Measurements from ENCODE around the gene ZC3H18. TPM values are rescaled to one million over a fixed set of nuclear protein-coding genes. Genes with fewer than 3 reads are reported as not detected.
A peak's percentile ranks its signal among the peaks of the same experiment; 100 is the strongest.

Gene ZC3H18
- total RNA-seq, 3 donors from 2014 or later, result 12.5 to 14.9 (median 13.3) TPM

DNA sequence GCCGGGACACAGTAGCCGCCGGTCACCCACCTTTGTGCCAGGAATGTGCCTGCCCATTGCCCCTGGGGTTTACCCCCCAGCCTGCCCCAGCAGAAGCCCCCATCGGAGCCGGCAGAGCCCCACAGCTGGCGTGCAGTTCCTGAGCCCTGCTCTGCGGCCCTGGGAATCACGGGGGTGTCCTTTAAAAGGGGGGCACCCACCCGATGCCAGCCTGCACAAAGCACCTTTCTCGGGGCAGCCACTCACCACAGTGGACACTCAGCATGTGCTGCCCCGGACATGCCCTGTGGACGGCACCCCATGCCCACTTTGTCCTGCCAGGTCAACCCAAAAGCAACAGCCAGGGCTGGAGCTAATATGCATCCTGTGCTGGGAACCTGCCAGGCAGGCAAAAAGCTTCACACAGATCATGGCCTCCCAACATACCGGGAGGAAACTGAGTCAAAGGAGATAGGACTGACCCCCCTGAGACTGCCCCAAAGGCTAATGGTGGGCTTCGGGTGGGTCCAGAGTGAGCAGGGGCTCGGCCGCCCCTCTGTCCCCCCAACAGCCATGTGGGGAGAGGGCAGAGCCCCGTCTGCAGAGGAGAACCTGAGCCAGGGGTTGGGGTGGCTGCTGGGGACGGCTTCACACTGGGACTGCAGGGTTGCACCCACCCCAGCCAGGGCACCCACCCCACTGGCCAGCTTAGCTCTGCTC is 45.8 kb upstream of the ZC3H18 start:
- Histone ChIP-seq H3K27ac (no peak overlapping the region), H3K36me3 (no peaks in the 10 kb centered on the region), H3K9me3 (no peaks in the 10 kb centered on the region), H3K4me3 (no peak overlapping the region), H3K27me3 (no peaks in the 10 kb centered on the region), H3K4me1 (peaks cover 7 to 10% of the 10 kb centered on the region in 2 donors)
- intact Hi-C loops (cut with DNase I; ENCODE audit: low total_unique reads), result no loop called here
- TF ChIP-seq, protein P1, sequence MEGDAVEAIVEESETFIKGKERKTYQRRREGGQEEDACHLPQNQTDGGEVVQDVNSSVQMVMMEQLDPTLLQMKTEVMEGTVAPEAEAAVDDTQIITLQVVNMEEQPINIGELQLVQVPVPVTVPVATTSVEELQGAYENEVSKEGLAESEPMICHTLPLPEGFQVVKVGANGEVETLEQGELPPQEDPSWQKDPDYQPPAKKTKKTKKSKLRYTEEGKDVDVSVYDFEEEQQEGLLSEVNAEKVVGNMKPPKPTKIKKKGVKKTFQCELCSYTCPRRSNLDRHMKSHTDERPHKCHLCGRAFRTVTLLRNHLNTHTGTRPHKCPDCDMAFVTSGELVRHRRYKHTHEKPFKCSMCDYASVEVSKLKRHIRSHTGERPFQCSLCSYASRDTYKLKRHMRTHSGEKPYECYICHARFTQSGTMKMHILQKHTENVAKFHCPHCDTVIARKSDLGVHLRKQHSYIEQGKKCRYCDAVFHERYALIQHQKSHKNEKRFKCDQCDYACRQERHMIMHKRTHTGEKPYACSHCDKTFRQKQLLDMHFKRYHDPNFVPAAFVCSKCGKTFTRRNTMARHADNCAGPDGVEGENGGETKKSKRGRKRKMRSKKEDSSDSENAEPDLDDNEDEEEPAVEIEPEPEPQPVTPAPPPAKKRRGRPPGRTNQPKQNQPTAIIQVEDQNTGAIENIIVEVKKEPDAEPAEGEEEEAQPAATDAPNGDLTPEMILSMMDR (IDR thresholded peaks at IDR 0.05), result no peak
- TF ChIP-seq POLR2A (IDR thresholded peaks at IDR 0.05) (no peak), POLR2AphosphoS5 (IDR thresholded peaks at IDR 0.05) (no peak)
- no peak for DNase-seq (ENCODE audit: low spot score in 2 of 2)

DNA sequence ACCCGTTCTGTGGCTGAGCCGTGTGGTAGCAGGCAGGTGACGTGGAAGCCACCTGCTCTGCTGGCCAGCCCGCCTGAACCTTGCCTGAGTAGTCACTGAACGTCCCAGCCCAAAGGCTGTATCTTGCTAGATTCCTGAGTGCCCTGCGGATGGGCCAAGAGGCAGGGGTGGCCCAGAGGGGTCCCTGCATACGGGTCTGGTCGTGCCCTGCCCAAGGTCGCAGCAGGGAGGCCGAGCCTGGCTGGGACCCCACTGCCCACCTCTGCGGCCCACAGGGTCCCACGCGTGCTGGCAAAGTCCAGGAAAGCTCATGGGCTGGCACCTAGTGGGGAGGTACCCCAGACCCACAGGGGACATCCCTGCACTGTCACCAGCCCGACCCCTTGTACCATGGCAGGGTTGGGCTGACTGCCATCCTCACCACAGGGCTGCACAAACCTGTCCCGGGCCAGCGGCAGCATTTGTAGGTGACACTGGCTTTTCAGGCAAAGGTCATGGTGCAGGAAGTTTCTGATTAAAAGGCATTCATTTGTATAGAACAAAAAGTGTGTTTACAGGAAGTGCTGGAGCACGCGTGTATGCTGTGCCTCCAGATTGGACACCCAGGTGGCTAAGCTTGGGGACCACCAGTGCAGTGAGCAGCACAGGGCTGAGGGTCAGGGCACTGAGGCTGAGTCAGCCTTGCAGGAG is 45.1 kb upstream of the ZC3H18 start:
- Histone ChIP-seq H3K4me3 (no peak overlapping the region), H3K27me3 (no peaks in the 10 kb centered on the region), H3K4me1 (peaks cover 7 to 10% of the 10 kb centered on the region in 2 donors), H3K27ac (peak overlapping the region in 1 of 2 donors; percentile 63), H3K36me3 (no peaks in the 10 kb centered on the region), H3K9me3 (no peaks in the 10 kb centered on the region)
- no peak for TF ChIP-seq POLR2AphosphoS5 (IDR thresholded peaks at IDR 0.05)
- TF ChIP-seq, protein P1 (IDR thresholded peaks at IDR 0.05), result no peak
- TF ChIP-seq POLR2A (IDR thresholded peaks at IDR 0.05), result no peak
- intact Hi-C loops (cut with DNase I; ENCODE audit: low total_unique reads), result no loop called here
- DNase-seq (ENCODE audit: low spot score in 2 of 2), result no peak

DNA sequence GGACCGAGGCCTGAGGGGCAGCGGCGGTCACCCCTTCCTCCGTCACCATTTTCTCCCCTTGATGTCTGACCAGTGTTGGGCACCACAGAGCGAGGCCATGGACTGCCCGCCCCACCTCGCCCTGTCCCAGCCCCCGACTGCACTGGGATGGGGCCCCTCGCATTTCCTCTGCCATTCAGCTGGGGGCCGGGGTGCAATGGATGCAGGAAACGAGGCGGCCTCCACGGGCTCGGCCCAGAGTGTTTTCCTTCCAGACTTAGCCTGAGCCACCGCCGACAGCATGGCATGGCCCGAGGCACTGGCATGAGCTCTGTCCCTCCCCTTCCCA is 44.6 kb upstream of the ZC3H18 start:
- TF ChIP-seq, protein P1 (IDR thresholded peaks at IDR 0.05), result no peak
- TF ChIP-seq POLR2AphosphoS5 (IDR thresholded peaks at IDR 0.05) (no peak), POLR2A (IDR thresholded peaks at IDR 0.05) (no peak)
- intact Hi-C loops (cut with DNase I; ENCODE audit: low total_unique reads), result no loop called here
- H3K4me3 ChIP-seq, result no peak overlapping the region
- no peaks in the 10 kb centered on the region for H3K36me3 ChIP-seq
- no peak for DNase-seq (ENCODE audit: low spot score in 2 of 2)
- peaks cover 7 to 10% of the 10 kb centered on the region in 2 donors for H3K4me1 ChIP-seq
- no peaks in the 10 kb centered on the region for H3K9me3 ChIP-seq
- peak overlapping the region in 1 of 2 donors; percentile 63 for H3K27ac ChIP-seq
- H3K27me3 ChIP-seq, result no peaks in the 10 kb centered on the region

DNA sequence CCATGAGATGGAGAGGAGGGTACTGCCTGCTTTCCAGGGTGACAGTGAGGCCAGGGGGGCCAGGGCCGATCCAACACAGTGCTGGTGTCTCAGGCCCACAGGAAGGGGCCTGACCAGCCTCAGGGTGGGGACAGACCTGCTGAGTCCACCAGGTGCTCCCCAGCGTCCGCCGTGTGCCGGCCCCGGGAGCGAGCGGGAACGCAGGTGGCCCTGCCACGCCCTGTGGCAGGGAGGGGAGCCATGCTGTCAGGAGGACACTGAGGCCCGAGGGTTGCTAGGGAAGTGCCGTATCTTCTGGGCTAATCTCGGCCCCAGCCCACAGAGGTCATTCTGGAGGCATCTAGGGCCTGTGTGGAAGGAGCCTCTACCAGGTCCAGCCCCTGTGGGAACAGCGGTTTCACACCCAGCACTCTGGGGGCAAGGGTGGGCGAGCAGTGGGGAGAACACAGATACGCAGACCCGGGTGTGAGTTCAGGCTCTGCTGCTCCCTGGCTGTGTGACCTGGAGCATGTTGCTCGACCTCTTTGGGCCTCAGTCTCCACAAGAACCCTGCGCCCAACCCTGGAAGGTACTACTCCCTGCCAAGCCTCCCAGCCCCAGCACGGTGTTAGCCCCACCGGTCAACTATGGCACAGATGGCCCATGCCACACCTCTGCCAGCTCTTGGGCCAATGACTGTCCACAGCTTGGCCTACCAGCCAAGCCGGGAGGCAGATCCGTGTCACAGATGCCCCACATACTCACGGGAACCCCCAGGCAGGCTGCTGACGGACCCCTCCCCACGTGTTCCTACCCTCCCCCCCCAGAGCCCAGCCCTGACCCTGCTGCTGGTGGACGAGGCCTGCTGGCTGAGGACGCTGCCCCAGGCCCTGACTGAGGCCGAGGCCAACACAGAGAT is 43.9 kb upstream of the ZC3H18 start:
- intact Hi-C loops (cut with DNase I; ENCODE audit: low total_unique reads), result no loop called here
- Histone ChIP-seq H3K4me3 (no peak overlapping the region), H3K4me1 (peaks cover 7 to 10% of the 10 kb centered on the region in 2 donors), H3K27me3 (no peaks in the 10 kb centered on the region), H3K36me3 (no peaks in the 10 kb centered on the region), H3K9me3 (no peaks in the 10 kb centered on the region), H3K27ac (peak overlapping the region in 1 of 2 donors; percentile 63)
- no peak for DNase-seq (ENCODE audit: low spot score in 2 of 2)
- TF ChIP-seq POLR2AphosphoS5 (IDR thresholded peaks at IDR 0.05), result no peak

DNA sequence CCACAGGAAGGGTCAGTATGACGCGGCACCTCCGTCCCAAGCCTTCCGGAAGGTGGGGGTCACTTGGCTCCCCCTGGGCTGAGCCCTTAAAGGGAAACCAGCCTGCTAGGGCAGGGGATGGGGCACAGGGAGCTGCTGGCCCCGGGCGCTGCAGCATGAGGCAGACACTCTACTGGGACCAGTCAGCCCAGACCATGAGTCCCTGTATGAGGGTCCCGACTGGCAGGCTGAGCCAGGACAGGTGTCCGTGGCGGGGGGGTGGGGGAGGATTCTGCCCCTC is 43.4 kb upstream of the ZC3H18 start:
- Histone ChIP-seq H3K36me3 (no peaks in the 10 kb centered on the region), H3K4me1 (peaks cover 7 to 10% of the 10 kb centered on the region in 2 donors), H3K27me3 (no peaks in the 10 kb centered on the region), H3K4me3 (no peak overlapping the region), H3K9me3 (no peaks in the 10 kb centered on the region), H3K27ac (peak overlapping the region in 1 of 2 donors; percentile 38)
- no peak for DNase-seq (ENCODE audit: low spot score in 2 of 2)
- no peak for TF ChIP-seq POLR2A (IDR thresholded peaks at IDR 0.05)
- no peak for TF ChIP-seq POLR2AphosphoS5 (IDR thresholded peaks at IDR 0.05)
- TF ChIP-seq, protein P1 (IDR thresholded peaks at IDR 0.05), result no peak
- intact Hi-C loops (cut with DNase I; ENCODE audit: low total_unique reads), result loop anchor here (1.0 kb wide), 1 partner anchor 84 kb away; no protein-coding TSS in a partner anchor

Data from breast epithelium (tissue), 4 donors.